Body of pancreas (tissue), 4 donors: ENCODE results near the gene SLC35F3. TPM values are rescaled to one million over a fixed set of nuclear protein-coding genes. Genes with fewer than 3 reads are reported as not detected.

ENCODE experiments used
- ATAC-seq: fragments of 150-250 bp; one replicate; pipeline ENCODE4 v1.9.1; 2016
- DNase-seq, 4 donors: peaks; one replicate each; pipeline ENCODE4 v3.0.0-alpha.2; 2019
- H3K27ac ChIP-seq, 4 donors: fragments of 200-600 bp; sonication (generic); 1 replicate in 3 of 4; 2 replicates in 1 of 4; pipeline versions ENCODE4 v1.5.1 to v1.6.1; 2016 to 2019; ENCODE audit warnings: mild to moderate bottlenecking in 1 of 4, mixed read lengths in 1 of 4, moderate library complexity in 1 of 4
- H3K27me3 ChIP-seq, 2 donors: fragments of 200-600 bp; sonication (generic); one replicate each; pipeline ENCODE4 v1.6.0; 2016; ENCODE audit warnings: mild to moderate bottlenecking in 1 of 2
- H3K36me3 ChIP-seq, 2 donors: fragments of 200-600 bp; sonication (generic); replicated peaks in 1 of 2; 2 replicates each; pipeline ENCODE4 v1.5.1; 2016; ENCODE audit warnings: low read depth in 2 of 2; ENCODE audit not compliant: insufficient read depth in 1 of 2
- H3K4me1 ChIP-seq: fragments of 200-600 bp; sonication (generic); one replicate; pipeline ENCODE4 v1.6.0; 2016
- H3K4me3 ChIP-seq, 2 donors: fragments of 200-600 bp; sonication (generic); 1 replicate in 1 of 2; 2 replicates in 1 of 2; pipeline ENCODE4 v1.5.1; 2016 to 2019
- H3K9me3 ChIP-seq, 3 donors: fragments of 200-600 bp; sonication (generic); 1 replicate in 2 of 3; 2 replicates in 1 of 3; pipeline ENCODE4 v1.5.1; 2016
- CTCF ChIP-seq, 7 experiments: fragments of 450-650 bp in 4 of 7; fragments of 200-600 bp in 3 of 7; sonication (generic) in 3 of 7; IDR thresholded peaks; one replicate each; pipeline ENCODE4 v1.5.1; 2016 to 2019; ENCODE audit warnings: antibody characterized with exemption in 7 of 7
- POLR2A ChIP-seq, 3 donors: fragments of 450-650 bp; IDR thresholded peaks; one replicate each; pipeline ENCODE4 v1.6.1; 2016; ENCODE audit warnings: antibody characterized with exemption in 3 of 3, mild to moderate bottlenecking in 2 of 3
- WGBS, 2 donors: methylation state at CpG; one replicate each; pipeline ENCODE4 v1.1.5; 2017; 5-methylcytosine and 5-hydroxymethylcytosine counted together
- intact Hi-C: fragments of 100-400 bp; cut with DNase I; formaldehyde crosslinking; loops from one replicate; pipeline ENCODE4 v1.15.1; 2023
- microRNA-seq, 2 donors: library from miRNA; unstranded; fragments of <30 nt; microRNA quantifications; one replicate each; pipeline ENCODE4, GENCODE V29; 2016; ENCODE audit warnings: borderline number of aligned reads in 2 of 2, borderline replicate concordance in 2 of 2
- small RNA-seq: library from RNA; depleted of rRNA; stranded (forward); fragments of <200 nt; gene quantifications from one replicate; pipeline ENCODE3, GENCODE V24; 2016
- total RNA-seq, 2 donors: library from RNA; depleted of rRNA; stranded (reverse); fragments of >200 nt; gene quantifications; one replicate each; pipeline ENCODE4 v1.1.0, GENCODE V29; 2016

Gene SLC35F3
- total RNA-seq, 2 donors from 2014 or later: 0.99 to 11.7 TPM

DNA sequence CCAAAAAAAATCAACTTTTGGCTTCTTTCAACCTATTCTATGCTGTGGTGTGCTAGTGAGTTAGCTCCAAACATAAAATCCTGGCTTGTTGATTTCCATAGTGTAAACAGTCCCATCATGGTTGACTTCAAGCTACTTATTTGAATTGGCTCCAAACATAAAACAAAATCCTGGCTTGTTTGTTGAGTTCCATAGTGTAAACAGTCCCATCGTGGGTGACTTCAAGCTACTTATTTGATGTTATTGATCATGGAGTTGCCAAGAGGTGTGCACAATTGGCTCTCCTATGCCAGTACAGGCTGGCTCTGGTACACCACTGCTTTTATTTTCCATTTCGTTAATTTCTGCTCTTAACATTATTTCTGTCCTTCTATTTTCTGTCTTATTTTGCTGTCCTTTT, 466.9 kb downstream of the SLC35F3 start:
- ATAC-seq (no peak), DNase-seq (no peak)
- TF ChIP-seq CTCF (IDR thresholded peaks at IDR 0.05): no peak
- TF ChIP-seq POLR2A (IDR thresholded peaks at IDR 0.05): no peak
- Histone ChIP-seq H3K36me3 (no peaks in the 10 kb centered on the region), H3K27me3 (no peaks in the 10 kb centered on the region), H3K4me1 (peaks cover 30% of the 10 kb centered on the region), H3K9me3 (no peaks in the 10 kb centered on the region), H3K27ac (no peak overlapping the region), H3K4me3 (no peak overlapping the region)
- 16 to 17% methylated on average over 2 of the region's 2 CpGs for WGBS, 2 donors
- intact Hi-C loops: no loop called here

- no peak for ATAC-seq
- no peaks in the 10 kb centered on the region for H3K9me3 ChIP-seq
- no peak for DNase-seq
- peak overlapping the region in 1 of 2 donors; percentile 83 for H3K4me3 ChIP-seq
- WGBS, 2 donors: 21 to 31% methylated on average over 9 of the region's 9 CpGs
- H3K4me1 ChIP-seq: peaks cover 30% of the 10 kb centered on the region
- no peaks in the 10 kb centered on the region for H3K27me3 ChIP-seq
- intact Hi-C loops: no loop called here
- no peaks in the 10 kb centered on the region for H3K36me3 ChIP-seq
- TF ChIP-seq POLR2A (IDR thresholded peaks at IDR 0.05): no peak
- TF ChIP-seq CTCF (IDR thresholded peaks at IDR 0.05): no peak
- H3K27ac ChIP-seq: peak overlapping the region in 1 of 4 donors; percentile 96
These were observed 467.7 kb downstream of the SLC35F3 start for GRCh38 chr1:234372011-234372757.

- Histone ChIP-seq H3K4me1 (peaks cover 30% of the 10 kb centered on the region), H3K36me3 (no peaks in the 10 kb centered on the region), H3K27me3 (no peaks in the 10 kb centered on the region), H3K4me3 (peak within 1 kb of the TSS; percentile 18 to 83), H3K27ac (peak within 1 kb of the TSS; percentile 94 to 96 (median 96)), H3K9me3 (no peaks in the 10 kb centered on the region)
- 0 to 1% methylated on average over 35 to 59 of the region's 62 CpGs for WGBS, 2 donors
- peak in 1 of 7 experiments; percentile 3 for TF ChIP-seq CTCF (IDR thresholded peaks at IDR 0.05)
- peak; percentile 66 to 92 (median 92) for TF ChIP-seq POLR2A (IDR thresholded peaks at IDR 0.05)
- peak; percentile 95 for ATAC-seq
- intact Hi-C loops: no loop called here
- peak; percentile 87 to 94 (median 88) for DNase-seq
These were observed 468.8 kb downstream of the SLC35F3 start, which contains the start of gene COA6 for GRCh38 chr1:234373064-234373958. TSS of gene COA6 (plus strand) at chr1:234373456. CDS start at chr1:234373467, 11 bp downstream.

- DNase-seq (no peak), ATAC-seq (no peak)
- no peaks in the 10 kb centered on the region for H3K27me3 ChIP-seq
- H3K36me3 ChIP-seq: no peaks in the 10 kb centered on the region
- WGBS, 2 donors: 3% methylated on average over 6 of the region's 6 CpGs
- H3K9me3 ChIP-seq: no peaks in the 10 kb centered on the region
- TF ChIP-seq POLR2A (IDR thresholded peaks at IDR 0.05) (no peak), CTCF (IDR thresholded peaks at IDR 0.05) (no peak)
- H3K4me1 ChIP-seq: peaks cover 30% of the 10 kb centered on the region
- intact Hi-C loops: no loop called here
- peak overlapping the region; percentile 94 to 96 (median 96) for H3K27ac ChIP-seq
- peak overlapping the region; percentile 18 to 83 for H3K4me3 ChIP-seq
These were observed 469.4 kb downstream of the SLC35F3 start for GRCh38 chr1:234373959-234374254.

Small RNAs within 50 kb of the gene (microRNA-seq; reads per million reads assigned to microRNA genes)
- 0 reads per million in 2 donors for gene MIR4671

Small RNAs within 50 kb of the gene (small RNA-seq; reads per million reads assigned to genes)
- gene MIR4671: 1.9 reads per million, percentile 68 among the genes with 10 or more reads in this experiment
